Measurements from ENCODE around the gene C1QTNF8.

The C1QTNF8 gene

GRCh38 chr16:1107731-1108130 lies 11.7 kb upstream of the C1QTNF8 start:
- DNase-seq = no peak

GRCh38 chr16:1107141-1107540 lies 11.1 kb upstream of the C1QTNF8 start:
- DNase-seq = no peak

GRCh38 chr16:1106659-1107058 lies 10.6 kb upstream of the C1QTNF8 start:
- DNase-seq = no peak

- DNase-seq = peak; percentile 13 to 33
Measured at GRCh38 chr16:1105888-1106620, 10.0 kb upstream of the C1QTNF8 start.

GRCh38 chr16:1103636-1103980 lies 7.6 kb upstream of the C1QTNF8 start:
- no peak for DNase-seq

GRCh38 chr16:1102921-1103635 lies 7.0 kb upstream of the C1QTNF8 start:
- DNase-seq = peak; percentile 57 to 74

GRCh38 chr16:1102333-1102700 lies 6.3 kb upstream of the C1QTNF8 start:
- DNase-seq = no peak

- DNase-seq = no peak
Measured at GRCh38 chr16:1101573-1102332, 5.7 kb upstream of the C1QTNF8 start.

- no peak for DNase-seq
Measured at GRCh38 chr16:1101133-1101532, 5.1 kb upstream of the C1QTNF8 start.

- no peak for DNase-seq
Measured at GRCh38 chr16:1100084-1100800, 4.2 kb upstream of the C1QTNF8 start.

- DNase-seq = no peak
Measured at GRCh38 chr16:1099189-1100083, 3.4 kb upstream of the C1QTNF8 start.

GRCh38 chr16:1098266-1098991 lies 2.4 kb upstream of the C1QTNF8 start:
- no peak for DNase-seq

GRCh38 chr16:1097800-1098199 lies 1.8 kb upstream of the C1QTNF8 start:
- DNase-seq = no peak

GRCh38 chr16:1097156-1097555 lies 1.1 kb upstream of the C1QTNF8 start:
- DNase-seq = no peak

- DNase-seq = no peak
Measured at GRCh38 chr16:1095450-1096168, 435 bp downstream of the C1QTNF8 start.

GRCh38 chr16:1094601-1095449 lies 1.2 kb downstream of the C1QTNF8 start:
- DNase-seq = no peak

GRCh38 chr16:1094124-1094479 lies 1.9 kb downstream of the C1QTNF8 start:
- DNase-seq = no peak

- DNase-seq = peak in 1 of 2 donors; percentile 2
Measured at GRCh38 chr16:1093284-1094123, 2.5 kb downstream of the C1QTNF8 start.

Measured in CD4-positive, alpha-beta T cell treated with Interferon alpha-2 for 1 hour (primary cell).